Activated CD4-positive, alpha-beta T cell treated with anti-CD3 and anti-CD28 coated beads, Interleukin-2, amount 50 U/mL, for 16 hours (primary cell): ENCODE data around the gene PRKAB1.
"Not testable (repeated sequence)": the region's sequence is repeated elsewhere in the genome, so short reads cannot be mapped to it uniquely, and the experiment has no call there.

Source experiments
- DNase-seq: peaks from one replicate; pipeline ENCODE4 v3.0.0-alpha.2; 2020

Gene PRKAB1, protein sequence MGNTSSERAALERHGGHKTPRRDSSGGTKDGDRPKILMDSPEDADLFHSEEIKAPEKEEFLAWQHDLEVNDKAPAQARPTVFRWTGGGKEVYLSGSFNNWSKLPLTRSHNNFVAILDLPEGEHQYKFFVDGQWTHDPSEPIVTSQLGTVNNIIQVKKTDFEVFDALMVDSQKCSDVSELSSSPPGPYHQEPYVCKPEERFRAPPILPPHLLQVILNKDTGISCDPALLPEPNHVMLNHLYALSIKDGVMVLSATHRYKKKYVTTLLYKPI

DNA sequence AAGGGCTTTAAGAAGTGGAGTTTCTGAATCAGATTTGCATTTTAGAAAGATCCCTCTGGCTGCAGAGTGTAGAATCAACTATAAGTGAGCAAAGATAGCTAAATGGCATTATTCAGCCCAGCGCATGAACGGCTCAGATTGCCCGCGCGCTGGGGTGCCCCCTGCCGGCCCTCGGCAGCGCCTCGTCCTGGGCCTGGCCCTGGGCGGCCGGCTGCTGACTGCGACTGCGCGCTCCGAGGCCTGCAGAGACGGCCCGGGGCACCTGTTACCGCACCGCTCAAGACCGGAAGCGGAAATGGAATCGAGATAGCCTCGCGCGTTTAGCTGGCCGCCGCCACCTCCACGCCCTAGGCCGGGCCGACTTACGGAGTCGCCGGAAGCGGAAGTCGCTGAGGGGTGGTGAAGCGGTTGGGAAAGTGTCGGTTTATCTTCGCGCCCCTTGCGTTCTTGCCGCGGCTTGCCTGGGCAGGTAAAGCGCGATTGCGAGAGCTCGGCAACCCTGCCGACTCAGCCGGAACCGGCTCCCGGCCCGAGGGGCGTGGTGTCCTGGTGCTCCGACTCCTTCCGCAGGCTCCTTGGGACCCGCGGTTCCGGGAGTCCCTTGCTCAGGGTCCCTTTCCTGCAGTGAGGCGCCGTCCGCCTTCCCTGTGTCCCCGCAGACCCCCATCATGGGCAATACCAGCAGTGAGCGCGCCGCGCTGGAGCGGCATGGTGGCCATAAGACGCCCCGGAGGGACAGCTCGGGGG lies at the start of gene PRKAB1:
PRKAB1 (plus strand) TSS at position 557 of the 747 bp plus-strand sequence; CDS start at position 669, 112 bp downstream.
- DNase-seq, result peak; percentile 98

DNA sequence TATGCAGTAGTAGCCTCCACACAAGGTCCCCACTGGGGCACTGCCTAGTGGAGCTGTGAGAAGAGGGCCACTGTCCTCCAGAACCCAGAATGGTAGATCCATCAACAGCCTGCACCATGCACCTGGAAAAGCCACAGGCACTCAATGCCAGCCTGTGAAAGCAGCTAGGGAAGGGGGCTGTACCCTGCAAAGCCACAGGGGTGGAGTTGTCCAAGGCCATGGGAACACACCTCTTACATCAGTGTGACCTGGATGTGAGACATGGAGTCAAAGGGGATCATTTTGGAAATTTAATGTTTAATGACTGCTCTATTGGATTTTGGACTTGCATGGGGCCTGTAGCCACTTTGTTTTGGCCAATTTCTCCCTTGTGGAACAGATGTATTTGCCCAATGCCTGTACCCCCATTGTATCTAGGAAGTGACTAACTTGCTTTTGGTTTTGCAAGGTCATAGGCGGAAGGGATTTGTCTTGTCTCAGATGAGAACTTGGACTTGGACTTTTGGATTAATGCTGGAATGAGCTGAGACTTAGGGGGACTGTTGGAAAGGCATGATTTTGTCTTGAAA lies 49.5 kb upstream of the PRKAB1 start:
- not testable (repeated sequence) for DNase-seq

DNA sequence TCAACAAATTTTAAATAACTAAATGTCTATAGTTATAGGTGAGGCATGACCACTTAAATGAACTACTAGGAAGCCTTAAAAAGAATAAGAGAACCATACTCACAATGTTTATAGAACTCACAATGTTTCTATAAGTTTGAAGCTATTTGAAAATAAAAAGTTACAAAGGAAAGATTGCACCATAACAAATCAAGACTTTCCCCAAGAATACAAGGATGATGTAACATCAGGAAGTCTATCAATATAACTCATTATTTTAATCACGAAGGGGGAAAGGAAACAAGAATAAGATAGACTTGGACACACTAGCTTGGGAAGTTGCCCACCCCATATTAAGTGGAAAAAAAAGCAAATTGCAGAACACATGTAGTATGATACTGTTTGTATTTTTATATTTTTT lies 47.4 kb upstream of the PRKAB1 start:
- no peak for DNase-seq

DNA sequence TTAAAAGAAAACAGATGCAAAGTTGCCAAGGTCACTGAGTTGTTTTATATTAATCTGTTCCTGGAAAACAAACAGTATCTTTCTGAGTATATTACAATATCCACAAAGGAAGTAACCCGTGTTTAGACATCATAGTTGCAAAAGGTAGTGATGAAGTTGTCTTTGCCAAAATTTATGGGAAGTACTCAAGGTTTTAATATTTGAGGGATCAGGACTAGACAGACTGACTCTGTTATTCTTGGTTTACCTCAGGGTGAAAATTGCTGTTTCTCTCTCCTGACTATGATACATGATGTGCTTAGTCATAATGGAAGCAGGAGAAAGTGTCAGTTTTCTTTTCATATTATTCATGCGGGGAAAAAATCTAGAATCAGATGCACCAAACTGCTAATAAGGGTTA lies 46.1 kb upstream of the PRKAB1 start:
- peak; percentile 31 for DNase-seq

DNA sequence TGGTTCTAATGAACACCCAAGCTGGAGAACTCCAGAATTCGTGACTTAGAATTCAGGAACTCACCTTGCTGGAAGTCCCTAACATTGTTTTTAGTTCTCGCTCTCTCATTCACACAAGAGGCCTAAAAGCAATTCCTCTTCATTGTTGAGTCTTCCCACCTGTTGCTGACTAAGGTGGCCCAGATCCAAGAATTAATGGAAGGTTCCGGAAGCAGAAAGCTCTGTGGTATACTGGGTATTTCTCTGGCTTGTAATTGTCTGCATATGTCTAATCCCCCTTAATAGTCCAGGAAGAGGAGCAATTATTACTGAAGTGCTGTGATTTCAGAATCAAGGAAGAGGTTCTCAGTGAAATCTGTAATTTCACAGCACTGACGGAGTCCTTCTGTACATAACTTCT lies 43.0 kb upstream of the PRKAB1 start:
- no peak for DNase-seq

DNA sequence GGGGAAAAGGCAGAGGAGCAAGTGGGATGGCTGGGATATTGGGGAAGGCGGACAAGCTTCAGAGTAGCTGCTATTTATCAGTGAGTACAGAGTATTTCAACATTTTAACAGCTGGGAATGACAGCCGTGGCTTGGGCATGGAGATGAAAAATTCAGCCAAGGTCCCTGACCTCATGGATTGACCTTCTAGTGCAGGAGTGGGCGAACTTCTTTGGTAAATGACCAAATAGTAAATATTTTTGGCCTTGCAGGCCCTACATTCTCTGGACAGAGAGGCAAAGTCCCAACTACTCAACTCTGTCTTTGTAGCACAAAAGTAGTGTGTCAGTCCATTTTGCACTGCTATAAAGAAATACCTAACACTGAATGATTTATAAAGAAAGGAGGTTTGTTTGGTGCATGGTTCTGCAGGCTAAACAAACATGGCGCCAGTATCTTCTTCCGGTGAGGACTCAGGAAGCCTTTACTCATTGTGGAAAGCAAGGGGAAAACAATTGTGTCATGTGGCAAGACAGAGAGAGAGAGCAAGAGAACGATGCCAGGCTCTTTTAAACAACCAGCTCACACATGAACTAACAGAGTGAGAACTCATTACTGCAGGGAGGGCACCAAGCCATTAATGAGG lies 40.8 kb upstream of the PRKAB1 start:
- DNase-seq, result no peak

DNA sequence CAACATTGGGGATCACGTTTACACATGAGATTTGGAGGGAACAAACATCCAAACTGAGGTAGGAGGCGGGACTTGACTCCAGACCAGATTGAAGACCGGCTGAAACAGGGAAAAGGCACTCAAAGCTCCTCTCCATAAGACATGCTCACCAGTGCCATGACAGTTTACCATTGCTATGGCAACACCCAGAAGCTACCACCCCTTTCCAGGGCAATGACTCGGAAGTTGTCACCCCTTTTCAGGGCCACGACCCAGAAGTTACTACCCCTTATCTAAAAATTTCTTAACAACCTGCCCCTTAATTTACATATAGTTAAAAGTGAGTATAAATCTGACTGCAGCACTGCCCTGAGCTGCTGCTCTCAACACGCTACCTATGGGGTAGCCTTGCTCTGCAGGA lies 40.2 kb upstream of the PRKAB1 start:
- no peak for DNase-seq

DNA sequence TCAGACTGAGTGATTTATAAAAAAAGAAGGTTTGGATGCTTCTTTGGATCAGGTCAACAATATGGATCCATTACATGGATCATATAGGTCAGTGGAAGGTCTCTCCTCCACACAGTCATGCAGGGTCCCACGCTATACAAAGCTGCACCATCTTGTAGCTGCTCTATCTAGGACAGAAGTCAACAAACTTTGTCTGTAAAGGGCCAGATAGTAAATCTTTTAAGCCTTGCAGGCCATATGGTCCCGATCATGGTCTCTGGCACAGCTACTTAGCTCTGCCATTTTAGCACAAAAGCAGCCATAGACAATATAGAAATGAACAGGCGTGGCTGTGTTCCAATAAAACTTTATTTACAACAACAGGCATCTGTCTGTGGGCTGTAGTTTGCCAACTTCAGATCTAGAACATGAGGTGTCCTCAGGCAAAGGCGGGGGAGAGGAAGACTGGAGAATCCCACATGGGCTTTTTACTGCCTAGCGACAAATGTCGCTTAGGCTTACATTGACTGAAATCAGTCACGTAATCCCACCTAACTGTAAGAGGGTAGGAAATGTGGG lies 37.6 kb upstream of the PRKAB1 start:
- no peak for DNase-seq

DNA sequence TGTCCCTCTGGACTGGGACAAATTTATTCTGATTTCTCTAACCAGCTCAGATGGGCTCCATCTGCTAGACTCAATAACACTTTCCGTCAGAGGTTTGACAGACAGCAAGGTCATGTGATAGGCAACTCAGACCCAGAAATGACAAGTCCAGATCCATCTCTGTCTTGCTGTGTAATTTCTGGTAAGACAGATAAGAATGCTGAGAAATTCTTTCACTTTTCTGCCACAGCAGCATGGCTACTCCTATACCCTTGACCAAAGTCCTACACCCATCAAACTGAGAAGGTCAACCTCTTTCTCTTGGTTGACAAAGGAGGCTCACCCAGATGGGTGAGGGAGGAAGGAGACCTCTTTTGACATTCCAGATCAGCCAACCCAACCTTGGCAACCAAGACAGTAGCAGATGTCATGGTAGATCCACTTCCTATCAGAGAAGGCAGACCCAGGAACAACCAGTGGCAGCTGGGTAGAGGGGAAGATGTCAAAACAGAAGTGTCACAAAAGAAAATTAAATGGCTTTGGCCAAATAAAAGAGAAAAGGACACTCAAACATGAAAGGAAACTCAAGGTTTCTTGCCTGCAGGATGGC lies 36.9 kb upstream of the PRKAB1 start:
- DNase-seq, result no peak

DNA sequence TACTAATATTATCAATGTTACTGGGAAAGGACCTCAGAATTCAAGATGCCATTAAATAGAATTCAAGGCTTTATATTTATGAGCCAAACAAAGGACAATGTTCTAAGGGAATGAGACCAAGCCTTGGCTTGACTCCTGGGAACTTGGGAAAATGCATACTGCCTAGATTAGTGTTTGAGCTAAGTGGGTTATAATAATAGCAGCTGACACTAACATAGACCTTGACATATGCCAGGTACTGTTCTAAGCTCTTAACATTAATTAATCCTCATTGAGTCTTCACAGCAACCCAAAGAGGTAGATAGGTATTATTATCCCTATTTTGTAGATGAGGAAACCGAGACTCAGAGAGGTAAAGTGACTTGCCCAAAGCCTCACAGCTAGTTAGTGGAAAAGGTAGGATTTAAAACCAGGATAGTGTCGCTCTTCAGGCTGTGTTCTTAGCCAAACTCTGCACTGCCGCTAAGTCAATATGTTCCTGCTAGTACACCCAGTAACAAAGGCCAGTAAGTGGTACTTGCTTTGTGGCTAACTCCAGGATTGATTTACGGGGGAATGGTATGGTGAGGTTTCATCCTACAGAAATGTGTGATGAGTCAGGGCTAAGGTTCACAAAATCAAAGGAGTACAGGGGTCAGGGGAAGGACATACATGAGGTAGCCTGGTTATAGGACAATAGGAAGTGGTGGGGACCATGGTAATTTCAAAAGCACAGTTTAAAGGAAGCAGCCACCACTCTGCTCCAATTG lies 35.8 kb upstream of the PRKAB1 start:
- no peak for DNase-seq

DNA sequence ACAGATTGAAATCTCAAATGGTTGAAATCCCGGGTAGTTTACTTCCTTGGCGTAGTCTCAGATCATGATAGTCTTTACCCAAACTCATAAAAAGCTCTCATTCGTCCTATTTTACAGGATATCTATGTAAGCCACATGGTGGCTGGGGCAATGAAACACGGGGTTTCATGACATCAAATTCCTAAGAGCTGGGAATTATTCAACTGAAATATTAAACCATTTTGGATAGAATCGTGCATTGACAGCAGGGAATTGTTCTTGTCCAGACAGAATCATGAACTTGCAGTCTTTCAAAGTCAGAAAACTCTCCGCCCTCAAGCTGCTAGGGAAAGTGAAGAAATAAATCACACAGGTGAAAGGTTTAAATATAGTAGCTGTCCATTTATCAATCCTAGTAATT lies 33.2 kb upstream of the PRKAB1 start:
- DNase-seq, result no peak

DNA sequence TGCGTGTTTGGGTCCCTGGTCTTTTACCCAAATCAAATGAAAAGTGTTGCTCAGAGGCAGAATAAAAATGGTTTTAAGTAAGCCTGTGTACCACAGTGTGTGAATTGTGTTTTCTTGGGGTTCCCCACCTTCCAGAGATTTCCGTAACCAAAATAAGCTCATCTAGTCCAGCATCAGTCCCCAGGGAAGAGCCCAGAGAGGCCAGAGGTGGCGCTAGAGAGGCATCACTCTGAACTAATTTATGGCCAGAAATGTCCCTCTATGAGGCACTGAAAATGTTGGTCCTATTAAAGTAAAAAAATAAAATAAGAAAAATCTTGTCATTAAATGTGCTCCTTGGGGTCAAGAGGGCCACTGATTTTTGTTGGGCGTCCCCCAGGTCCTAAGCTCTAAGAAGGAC lies 24.9 kb upstream of the PRKAB1 start:
- DNase-seq, result no peak

DNA sequence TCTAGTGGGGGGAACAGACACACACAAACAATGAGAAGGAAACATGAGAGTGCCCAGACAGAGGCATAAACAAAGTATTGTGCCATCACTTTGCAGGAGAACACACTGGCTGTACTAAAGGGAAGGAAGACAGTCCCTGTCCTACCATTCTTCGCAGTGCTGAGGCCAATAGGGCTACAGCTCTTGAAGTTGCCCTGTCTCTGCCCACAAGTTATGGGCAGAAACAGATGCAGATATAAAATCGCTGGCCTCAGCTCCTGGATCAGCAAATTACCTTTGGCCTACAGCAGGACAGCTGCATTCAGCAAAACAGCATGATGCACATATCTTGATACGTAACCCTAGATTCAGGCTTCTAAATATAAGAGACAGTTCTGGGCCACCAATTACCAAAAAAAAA lies 23.0 kb upstream of the PRKAB1 start:
- DNase-seq, result no peak

DNA sequence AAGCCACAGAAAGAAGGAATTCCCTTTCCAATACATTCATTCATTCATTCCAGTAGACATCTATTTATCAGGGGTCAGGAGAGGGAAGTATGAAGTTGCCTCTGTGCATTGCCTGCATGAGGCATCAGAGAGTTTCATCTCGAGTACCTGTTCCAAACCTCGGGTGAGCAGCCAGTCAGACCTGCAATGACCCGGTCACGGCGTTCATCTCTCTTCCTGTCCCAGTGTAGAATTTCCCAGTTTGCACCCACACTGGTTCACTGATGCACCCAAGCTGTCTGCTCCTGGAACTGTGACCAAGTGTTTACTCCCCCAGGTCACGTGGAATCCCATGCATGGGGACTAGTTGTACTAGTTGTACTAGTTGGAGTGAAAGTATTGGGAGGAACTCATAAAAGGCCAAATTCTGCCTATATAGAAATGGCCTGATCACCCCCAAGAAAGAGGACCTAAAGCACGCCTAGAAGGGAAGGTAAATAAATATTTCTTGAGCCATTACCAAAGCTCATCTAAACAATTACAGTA lies 22.3 kb upstream of the PRKAB1 start:
- DNase-seq, result no peak

DNA sequence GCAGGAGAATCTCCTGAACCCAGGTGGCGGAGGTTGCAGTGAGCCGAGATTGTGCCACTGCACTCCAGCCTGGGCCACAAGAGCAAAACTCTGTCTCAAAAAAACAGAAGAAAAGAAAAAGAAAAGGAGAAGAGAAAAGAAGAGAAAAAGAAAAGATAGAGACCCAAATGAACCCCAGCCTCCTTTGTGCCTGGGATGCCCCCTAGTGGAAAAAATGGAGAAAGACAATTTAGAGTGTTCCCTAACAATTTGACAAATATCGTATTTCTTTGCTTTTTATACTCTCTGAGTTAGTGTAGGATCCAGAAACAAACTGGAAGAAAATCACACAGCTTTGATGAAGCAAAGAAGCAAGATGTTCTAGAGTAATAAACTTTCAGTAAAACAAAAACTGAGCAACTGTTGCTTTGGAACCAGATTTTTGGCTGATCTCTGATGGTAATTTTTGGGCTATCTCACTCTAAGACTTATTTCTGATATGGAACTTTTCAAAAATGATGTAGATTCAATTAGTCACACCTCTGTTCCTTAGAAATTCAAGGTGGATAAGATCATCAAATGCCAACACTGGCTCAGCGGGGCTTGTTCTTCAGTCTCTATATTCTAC lies 18.6 kb upstream of the PRKAB1 start:
- peak; percentile 22 for DNase-seq

DNA sequence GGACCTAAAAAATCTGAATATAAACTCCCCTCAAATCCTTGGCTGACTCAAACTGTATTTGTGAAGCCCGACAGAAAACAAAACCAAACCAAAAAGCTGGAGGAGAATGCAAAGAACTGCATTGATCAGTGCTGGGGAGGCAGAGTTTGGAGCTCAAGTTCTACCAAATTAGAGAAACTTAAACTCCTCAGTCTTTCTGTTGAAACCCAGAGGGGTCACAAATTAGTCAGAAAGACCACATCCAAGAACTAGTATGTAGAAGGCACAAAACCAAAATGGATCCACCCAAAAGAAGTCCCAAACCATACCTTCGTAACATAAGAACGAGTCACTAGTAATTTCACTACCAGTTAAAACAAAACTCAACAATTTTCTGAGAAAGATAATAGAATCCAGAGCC lies 15.3 kb upstream of the PRKAB1 start:
- peak; percentile 14 for DNase-seq

DNA sequence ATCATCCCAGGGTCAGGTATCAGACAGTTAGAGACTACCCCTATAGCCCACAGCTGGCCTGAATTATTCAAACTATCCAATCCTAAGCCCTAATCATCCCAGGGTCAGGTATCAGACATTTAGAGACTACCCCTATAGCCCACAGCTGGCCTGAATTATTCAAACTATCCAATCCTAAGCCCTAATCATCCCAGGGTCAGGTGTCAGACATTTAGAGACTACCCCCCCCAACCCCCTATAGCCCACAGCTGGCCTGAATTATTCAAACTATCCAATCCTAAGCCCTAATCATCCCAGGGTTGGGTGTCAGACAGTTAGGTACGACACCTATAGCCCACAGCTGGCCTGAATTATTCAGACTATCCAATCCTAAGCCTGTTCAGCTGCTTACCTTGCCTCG lies 10.9 kb upstream of the PRKAB1 start:
- not testable (repeated sequence) for DNase-seq

DNA sequence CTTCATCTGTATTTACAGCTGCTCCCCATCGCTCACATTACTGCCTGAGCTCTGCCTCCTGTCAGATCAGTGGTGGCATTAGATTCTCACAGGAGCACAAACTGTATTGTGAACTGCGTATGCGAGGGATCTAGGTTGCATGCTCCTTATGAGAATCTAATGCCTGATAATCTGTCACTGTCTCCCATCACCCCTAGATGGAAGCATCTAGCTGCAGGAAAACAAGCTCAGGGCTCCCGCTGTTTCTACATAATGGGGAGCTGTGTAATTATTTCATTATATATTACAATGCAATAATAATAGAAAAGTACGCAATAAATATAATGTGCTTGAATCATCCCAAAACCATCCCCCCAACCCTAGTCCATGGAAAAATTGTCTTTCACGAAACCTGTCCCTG lies 9.8 kb upstream of the PRKAB1 start:
- DNase-seq, result not testable (repeated sequence)

DNA sequence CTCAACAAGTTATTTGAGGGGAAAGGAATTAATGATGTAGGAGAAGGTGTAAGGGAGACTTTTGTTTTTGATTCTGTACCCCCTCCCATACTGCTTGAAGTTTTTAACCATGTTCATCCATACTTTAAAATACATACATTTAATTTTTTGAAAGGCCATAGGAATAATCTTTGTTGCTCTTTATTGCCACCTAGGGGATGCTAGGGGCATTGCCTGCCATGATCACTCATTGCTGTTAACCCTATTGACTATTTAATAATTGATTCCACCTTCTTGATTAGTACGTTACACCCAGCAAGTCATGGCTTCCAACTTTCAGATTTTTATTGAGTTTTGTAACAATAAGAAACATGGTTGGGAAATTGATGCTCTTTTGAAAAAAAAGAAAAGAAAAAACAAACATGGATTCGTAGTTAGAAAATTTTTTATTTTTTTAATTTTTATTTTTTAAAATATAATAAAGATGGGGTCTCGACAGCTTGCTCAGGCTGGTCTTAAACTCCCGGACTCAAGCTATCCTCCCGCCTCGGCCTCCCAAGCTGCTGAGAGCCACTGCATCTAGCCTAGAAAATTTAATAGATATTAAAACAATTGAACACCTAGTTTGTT lies 8.5 kb upstream of the PRKAB1 start:
- DNase-seq, result peak; percentile 61

DNA sequence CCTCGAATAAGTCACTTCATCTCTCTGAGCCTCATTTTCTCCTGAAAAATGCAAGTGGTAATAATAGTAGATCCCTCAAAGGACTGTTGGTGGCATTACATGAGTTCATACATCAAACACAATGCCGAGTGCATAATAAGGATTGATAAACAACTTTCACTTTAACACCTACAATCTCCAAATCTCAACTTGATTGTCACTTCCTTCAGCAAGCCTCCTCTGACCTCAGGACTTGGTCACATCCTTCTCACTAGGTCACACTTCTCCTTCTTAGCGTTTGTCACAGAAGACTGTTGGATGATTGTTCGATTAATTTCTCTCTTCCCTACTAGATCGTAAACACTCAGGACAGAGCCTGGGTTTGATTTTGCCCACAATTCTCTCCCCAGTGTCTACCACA lies 7.9 kb upstream of the PRKAB1 start:
- DNase-seq, result no peak

DNA sequence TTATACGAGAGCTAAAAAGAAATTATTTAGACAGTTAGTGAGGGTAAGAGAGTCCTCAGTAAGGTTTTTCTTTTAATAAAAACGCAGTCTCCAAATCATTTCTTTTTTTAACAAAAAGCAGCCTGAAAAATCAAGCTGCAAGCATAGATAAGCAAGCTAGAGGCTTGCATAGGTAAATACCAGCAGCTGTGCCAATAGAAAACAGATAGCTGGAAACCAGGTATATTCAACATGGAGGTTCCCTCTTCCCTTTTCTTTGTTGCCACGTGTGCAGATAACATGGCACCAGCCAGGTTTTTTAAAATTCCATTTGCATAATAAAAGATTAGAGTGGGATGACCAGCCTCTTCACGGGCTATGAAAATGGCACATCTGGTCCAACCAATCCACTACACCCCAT lies 6.1 kb upstream of the PRKAB1 start:
- DNase-seq, result no peak
